MM.1S (cell line): ENCODE measurements around the gene ENO4.

Experiments
- EZH2 ChIP-seq: fragments of 300-600 bp; sonication (generic); optimal IDR thresholded peaks from 2 replicates; pipeline ENCODE3; 2017; ENCODE audit warnings: low read depth, mild to moderate bottlenecking, antibody characterized with exemption, low read length, mixed read lengths
- EZH2phosphoT487 ChIP-seq: fragments of 300-600 bp; sonication (generic); IDR thresholded peaks from 2 replicates; pipeline ENCODE4 v1.6.1; 2018; ENCODE audit warnings: antibody characterized with exemption, low read length
- TF ChIP-seq, protein P1 (sequence below): fragments of 300-600 bp; sonication (generic); IDR thresholded peaks from 2 replicates; pipeline ENCODE4 v1.5.1; 2016; ENCODE audit warnings: antibody characterized with exemption, low read length, mixed read lengths

- TF ChIP-seq, protein P1, sequence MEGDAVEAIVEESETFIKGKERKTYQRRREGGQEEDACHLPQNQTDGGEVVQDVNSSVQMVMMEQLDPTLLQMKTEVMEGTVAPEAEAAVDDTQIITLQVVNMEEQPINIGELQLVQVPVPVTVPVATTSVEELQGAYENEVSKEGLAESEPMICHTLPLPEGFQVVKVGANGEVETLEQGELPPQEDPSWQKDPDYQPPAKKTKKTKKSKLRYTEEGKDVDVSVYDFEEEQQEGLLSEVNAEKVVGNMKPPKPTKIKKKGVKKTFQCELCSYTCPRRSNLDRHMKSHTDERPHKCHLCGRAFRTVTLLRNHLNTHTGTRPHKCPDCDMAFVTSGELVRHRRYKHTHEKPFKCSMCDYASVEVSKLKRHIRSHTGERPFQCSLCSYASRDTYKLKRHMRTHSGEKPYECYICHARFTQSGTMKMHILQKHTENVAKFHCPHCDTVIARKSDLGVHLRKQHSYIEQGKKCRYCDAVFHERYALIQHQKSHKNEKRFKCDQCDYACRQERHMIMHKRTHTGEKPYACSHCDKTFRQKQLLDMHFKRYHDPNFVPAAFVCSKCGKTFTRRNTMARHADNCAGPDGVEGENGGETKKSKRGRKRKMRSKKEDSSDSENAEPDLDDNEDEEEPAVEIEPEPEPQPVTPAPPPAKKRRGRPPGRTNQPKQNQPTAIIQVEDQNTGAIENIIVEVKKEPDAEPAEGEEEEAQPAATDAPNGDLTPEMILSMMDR, result no peak
- TF ChIP-seq EZH2phosphoT487 (no peak), EZH2 (no peak)
Measured at GRCh38 chr10:116800286-116800929, 48.9 kb upstream of the ENO4 start.
